Measurements from ENCODE around the gene ZNF511.

GRCh38 chr10:133316266-133316665 lies 7.6 kb downstream of the ZNF511 start:
- TF ChIP-seq, protein P1, sequence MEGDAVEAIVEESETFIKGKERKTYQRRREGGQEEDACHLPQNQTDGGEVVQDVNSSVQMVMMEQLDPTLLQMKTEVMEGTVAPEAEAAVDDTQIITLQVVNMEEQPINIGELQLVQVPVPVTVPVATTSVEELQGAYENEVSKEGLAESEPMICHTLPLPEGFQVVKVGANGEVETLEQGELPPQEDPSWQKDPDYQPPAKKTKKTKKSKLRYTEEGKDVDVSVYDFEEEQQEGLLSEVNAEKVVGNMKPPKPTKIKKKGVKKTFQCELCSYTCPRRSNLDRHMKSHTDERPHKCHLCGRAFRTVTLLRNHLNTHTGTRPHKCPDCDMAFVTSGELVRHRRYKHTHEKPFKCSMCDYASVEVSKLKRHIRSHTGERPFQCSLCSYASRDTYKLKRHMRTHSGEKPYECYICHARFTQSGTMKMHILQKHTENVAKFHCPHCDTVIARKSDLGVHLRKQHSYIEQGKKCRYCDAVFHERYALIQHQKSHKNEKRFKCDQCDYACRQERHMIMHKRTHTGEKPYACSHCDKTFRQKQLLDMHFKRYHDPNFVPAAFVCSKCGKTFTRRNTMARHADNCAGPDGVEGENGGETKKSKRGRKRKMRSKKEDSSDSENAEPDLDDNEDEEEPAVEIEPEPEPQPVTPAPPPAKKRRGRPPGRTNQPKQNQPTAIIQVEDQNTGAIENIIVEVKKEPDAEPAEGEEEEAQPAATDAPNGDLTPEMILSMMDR (IDR thresholded peaks at IDR 0.05), result no peak
- TF ChIP-seq EZH2 (IDR thresholded peaks at IDR 0.05; ENCODE audit: borderline replicate concordance, insufficient read depth, low read depth, low read length, poor library complexity, severe bottlenecking), result no peak
